SK-N-SH (cell line): ENCODE results near the gene LRP11. TPM values are rescaled to one million over a fixed set of nuclear protein-coding genes. Genes with fewer than 3 reads are reported as not detected.

Experiments
- CTCF ChIA-PET: fragments of 300-600, 350-600 bp; formaldehyde crosslinking; extraction: SDS; loops from one replicate; lab custom pipeline; 2021; lab: Yijun Ruan, JAX
- POLR2A ChIA-PET: fragments of 350-600 bp; sonication (Branson Sonifier 250); formaldehyde crosslinking; extraction: SDS; loops from one replicate; lab custom pipeline; 2020; ENCODE audit warnings: antibody characterized with exemption, inconsistent platforms; lab: Yijun Ruan, JAX
- DNase-seq: peaks from one replicate; pipeline ENCODE4 v3.0.0; 2012
- H2AFZ ChIP-seq: fragments of 200-600 bp; sonication (generic); 2 replicates; pipeline ENCODE4 v1.8.1; 2016; ENCODE audit warnings: antibody characterized with exemption, mild to moderate bottlenecking, low read depth
- H3F3A ChIP-seq: fragments of 200-600 bp; sonication (generic); replicated peaks from 2 replicates; pipeline ENCODE3; 2016; ENCODE audit warnings: antibody characterized with exemption, mild to moderate bottlenecking; ENCODE audit not compliant: insufficient read depth
- H3K27ac ChIP-seq, 2 experiments: fragments of 200-500 bp in 1 of 2; fragments of 200-600 bp in 1 of 2; sonication (Bioruptor generic) in 1 of 2; sonication (generic), shearing (Covaris generic) in 1 of 2; 2 replicates each; pipeline versions ENCODE4 v1.5.1 to v1.6.1; 2014 to 2016; ENCODE audit warnings: low read depth in 2 of 2, inconsistent platforms in 1 of 2, low read length in 1 of 2, mild to moderate bottlenecking in 1 of 2, mixed read lengths in 1 of 2
- H3K27me3 ChIP-seq: fragments of 200-600 bp; sonication (generic), shearing (Covaris generic); 2 replicates; pipeline ENCODE4 v1.6.1; 2016; ENCODE audit warnings: mixed run types; ENCODE audit not compliant: insufficient read depth
- H3K36me3 ChIP-seq, 2 experiments: fragments of 200-500 bp in 1 of 2; fragments of 200-600 bp in 1 of 2; sonication (Bioruptor generic) in 1 of 2; sonication (generic) in 1 of 2; replicated peaks in 1 of 2; 2 replicates each; pipeline versions ENCODE3 to v1.5.1; 2014 to 2016; ENCODE audit warnings: low read length in 1 of 2, mild to moderate bottlenecking in 1 of 2; ENCODE audit not compliant: insufficient read depth in 2 of 2, control insufficient read depth in 1 of 2
- H3K4me1 ChIP-seq, 2 experiments: fragments of 200-500 bp in 1 of 2; fragments of 200-600 bp in 1 of 2; sonication (Bioruptor generic) in 1 of 2; sonication (generic), shearing (Covaris generic) in 1 of 2; 2 replicates each; pipeline versions ENCODE4 v1.5.1 to v1.6.1; 2014 to 2016; ENCODE audit warnings: low read depth in 1 of 2, low read length in 1 of 2, mixed run types in 1 of 2; ENCODE audit not compliant: insufficient read depth in 2 of 2, control insufficient read depth in 1 of 2
- H3K4me2 ChIP-seq: fragments of 200-600 bp; sonication (generic), shearing (Covaris generic); 2 replicates; pipeline ENCODE4 v1.6.1; 2017; ENCODE audit warnings: mixed run types
- H3K4me3 ChIP-seq, 2 experiments: fragments of 200-500 bp in 1 of 2; fragments of 200-600 bp in 1 of 2; sonication (Bioruptor generic) in 1 of 2; sonication (generic), shearing (Covaris generic) in 1 of 2; 2 replicates each; pipeline versions ENCODE4 v1.5.1 to v1.8.1; 2014 to 2016; ENCODE audit warnings: low read depth in 2 of 2, inconsistent platforms in 1 of 2, low read length in 1 of 2, mild to moderate bottlenecking in 1 of 2, mixed read lengths in 1 of 2, moderate library complexity in 1 of 2
- H3K79me2 ChIP-seq: fragments of 200-600 bp; sonication (generic); 2 replicates; pipeline ENCODE4 v1.8.1; 2017; ENCODE audit warnings: mild to moderate bottlenecking; ENCODE audit not compliant: insufficient read depth
- H3K9ac ChIP-seq: fragments of 200-600 bp; sonication (generic); 2 replicates; pipeline ENCODE4 v1.6.1; 2017; ENCODE audit warnings: mixed run types
- H3K9me2 ChIP-seq: fragments of 200-600 bp; sonication (generic); 2 replicates; pipeline ENCODE4 v1.6.1; 2017; ENCODE audit warnings: mixed run types
- H3K9me3 ChIP-seq: fragments of 200-600 bp; sonication (generic); 2 replicates; pipeline ENCODE4 v1.6.1; 2017; ENCODE audit warnings: mixed run types, mild to moderate bottlenecking, moderate library complexity
- H4K20me1 ChIP-seq: fragments of 200-600 bp; sonication (generic); 2 replicates; pipeline ENCODE4 v1.6.1; 2017; ENCODE audit warnings: mild to moderate bottlenecking, mixed run types; ENCODE audit not compliant: insufficient read depth
- FOXM1 ChIP-seq: IDR thresholded peaks from 2 replicates; pipeline ENCODE4 v1.4.0; 2012; ENCODE audit warnings: low read depth, mild to moderate bottlenecking
- GATA2 ChIP-seq: sonication (generic); formaldehyde crosslinking; IDR thresholded peaks from 2 replicates; pipeline ENCODE4 v1.5.0; 2020; ENCODE audit warnings: mild to moderate bottlenecking, missing genetic modification reagents
- MAX ChIP-seq: IDR thresholded peaks from 2 replicates; pipeline ENCODE4 v1.4.0; 2012; ENCODE audit warnings: low read depth
- MXI1 ChIP-seq: IDR thresholded peaks from 2 replicates; pipeline ENCODE4 v1.6.1; 2012; ENCODE audit warnings: mild to moderate bottlenecking, low read depth, low read length, improper control_type of control experiment
- NFIC ChIP-seq: IDR thresholded peaks from 2 replicates; pipeline ENCODE4 v1.4.0; 2012; ENCODE audit warnings: borderline replicate concordance
- RCOR1 ChIP-seq: fragments of 150-350 bp; IDR thresholded peaks from 2 replicates; pipeline ENCODE4 v1.6.1; 2017; ENCODE audit warnings: antibody characterized with exemption, low read length
- TAF1 ChIP-seq: IDR thresholded peaks from 2 replicates; pipeline ENCODE4 v1.6.1; 2012; ENCODE audit warnings: low read depth, mild to moderate bottlenecking, low read length, moderate library complexity, borderline replicate concordance
- TCF12 ChIP-seq: IDR thresholded peaks from 2 replicates; pipeline ENCODE4 v1.4.0; 2012
- TEAD4 ChIP-seq: IDR thresholded peaks from 2 replicates; pipeline ENCODE4 v1.4.0; 2012; ENCODE audit warnings: mild to moderate bottlenecking, borderline replicate concordance; ENCODE audit not compliant: insufficient read depth
- WGBS: methylation state at CpG from one replicate; pipeline ENCODE4 v1.1.6; 2017; ENCODE audit warnings: low lambda C conversion rate; 5-methylcytosine and 5-hydroxymethylcytosine counted together
- polyA plus RNA-seq, 3 experiments: library from polyadenylated mRNA; depleted of rRNA; stranded (reverse); fragments of >200 nt; gene quantifications; 2 replicates each; pipeline ENCODE4 v1.2.3, GENCODE V29; 2012
- TF ChIP-seq, protein P1 (sequence below): fragments of 150-350 bp; IDR thresholded peaks from 2 replicates; pipeline ENCODE4 v1.6.1; 2016; ENCODE audit warnings: mild to moderate bottlenecking, low read depth, low read length
- TF ChIP-seq, protein P2 (sequence below): fragments of 200-600 bp; sonication (generic); IDR thresholded peaks from 2 replicates; pipeline ENCODE4 v1.6.1; 2017; ENCODE audit warnings: antibody characterized with exemption, mild to moderate bottlenecking, moderate library complexity
- TF ChIP-seq, protein P3 (sequence below): fragments of 150-350 bp; IDR thresholded peaks from 2 replicates; pipeline ENCODE4 v1.6.1; 2017; ENCODE audit warnings: antibody characterized with exemption, low read length, low read depth, borderline replicate concordance

Gene LRP11
- polyA plus RNA-seq, 1 of the 3 experiments (the other 2 are of a cell fraction): 25.0 TPM

GRCh38 chr6:149889326-149889725 lies 25.2 kb upstream of the LRP11 start:
- H3K9ac ChIP-seq: no peak overlapping the region
- TF ChIP-seq TCF12 (no peak), MAX (no peak), TAF1 (no peak), MXI1 (no peak), TEAD4 (no peak), NFIC (no peak), FOXM1 (no peak)
- TF ChIP-seq, protein P1, sequence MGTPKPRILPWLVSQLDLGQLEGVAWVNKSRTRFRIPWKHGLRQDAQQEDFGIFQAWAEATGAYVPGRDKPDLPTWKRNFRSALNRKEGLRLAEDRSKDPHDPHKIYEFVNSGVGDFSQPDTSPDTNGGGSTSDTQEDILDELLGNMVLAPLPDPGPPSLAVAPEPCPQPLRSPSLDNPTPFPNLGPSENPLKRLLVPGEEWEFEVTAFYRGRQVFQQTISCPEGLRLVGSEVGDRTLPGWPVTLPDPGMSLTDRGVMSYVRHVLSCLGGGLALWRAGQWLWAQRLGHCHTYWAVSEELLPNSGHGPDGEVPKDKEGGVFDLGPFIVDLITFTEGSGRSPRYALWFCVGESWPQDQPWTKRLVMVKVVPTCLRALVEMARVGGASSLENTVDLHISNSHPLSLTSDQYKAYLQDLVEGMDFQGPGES: no peak
- TF ChIP-seq, protein P2, sequence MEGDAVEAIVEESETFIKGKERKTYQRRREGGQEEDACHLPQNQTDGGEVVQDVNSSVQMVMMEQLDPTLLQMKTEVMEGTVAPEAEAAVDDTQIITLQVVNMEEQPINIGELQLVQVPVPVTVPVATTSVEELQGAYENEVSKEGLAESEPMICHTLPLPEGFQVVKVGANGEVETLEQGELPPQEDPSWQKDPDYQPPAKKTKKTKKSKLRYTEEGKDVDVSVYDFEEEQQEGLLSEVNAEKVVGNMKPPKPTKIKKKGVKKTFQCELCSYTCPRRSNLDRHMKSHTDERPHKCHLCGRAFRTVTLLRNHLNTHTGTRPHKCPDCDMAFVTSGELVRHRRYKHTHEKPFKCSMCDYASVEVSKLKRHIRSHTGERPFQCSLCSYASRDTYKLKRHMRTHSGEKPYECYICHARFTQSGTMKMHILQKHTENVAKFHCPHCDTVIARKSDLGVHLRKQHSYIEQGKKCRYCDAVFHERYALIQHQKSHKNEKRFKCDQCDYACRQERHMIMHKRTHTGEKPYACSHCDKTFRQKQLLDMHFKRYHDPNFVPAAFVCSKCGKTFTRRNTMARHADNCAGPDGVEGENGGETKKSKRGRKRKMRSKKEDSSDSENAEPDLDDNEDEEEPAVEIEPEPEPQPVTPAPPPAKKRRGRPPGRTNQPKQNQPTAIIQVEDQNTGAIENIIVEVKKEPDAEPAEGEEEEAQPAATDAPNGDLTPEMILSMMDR: no peak
- 54% methylated on average over 7 of the region's 7 CpGs for WGBS
- H3K36me3 ChIP-seq: no peaks in the 10 kb centered on the region
- H3K9me3 ChIP-seq: no peaks in the 10 kb centered on the region
- DNase-seq: no peak
- no peak overlapping the region for H2AFZ ChIP-seq
- no peak overlapping the region for H3K4me3 ChIP-seq
- no peaks in the 10 kb centered on the region for H3K4me1 ChIP-seq
- no peaks in the 10 kb centered on the region for H4K20me1 ChIP-seq
- no peak overlapping the region for H3K27ac ChIP-seq
- CTCF ChIA-PET: interaction anchor here (1.0 kb wide), 1 partner anchor 23 kb away, joined by 3 read pairs; no protein-coding TSS in a partner anchor
- POLR2A ChIA-PET: no interaction called here
- no peaks in the 10 kb centered on the region for H3K79me2 ChIP-seq
- no peaks in the 10 kb centered on the region for H3K27me3 ChIP-seq
- H3F3A ChIP-seq: no peaks in the 10 kb centered on the region
- H3K9me2 ChIP-seq: no peaks in the 10 kb centered on the region
- H3K4me2 ChIP-seq: no peak overlapping the region

DNA sequence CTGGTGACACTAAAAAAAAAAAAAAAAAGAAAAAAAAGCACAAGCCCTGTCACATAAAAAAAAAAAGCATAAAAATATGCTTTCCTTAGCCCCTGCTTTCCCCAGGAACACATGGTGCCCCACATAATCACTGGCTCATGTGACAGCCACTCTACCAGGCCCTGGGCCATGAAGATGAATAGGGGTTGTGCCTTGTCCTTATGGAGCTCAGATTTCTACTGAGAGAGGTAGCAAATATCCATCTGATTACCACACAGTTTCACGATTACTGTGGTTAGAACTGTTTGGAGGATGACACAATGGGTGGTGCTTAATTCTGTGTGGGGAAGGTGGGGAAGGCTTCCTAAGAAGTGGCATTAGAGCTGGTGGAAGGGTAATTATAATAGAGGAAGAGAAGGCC lies 24.5 kb upstream of the LRP11 start:
- no peaks in the 10 kb centered on the region for H4K20me1 ChIP-seq
- H3K27me3 ChIP-seq: no peaks in the 10 kb centered on the region
- H3K79me2 ChIP-seq: no peaks in the 10 kb centered on the region
- CTCF ChIA-PET: interaction anchor here (1.0 kb wide), 1 partner anchor 24 kb away, joined by 3 read pairs; no protein-coding TSS in a partner anchor
- no peak for DNase-seq
- H3K9ac ChIP-seq: no peak overlapping the region
- no peak for TF ChIP-seq RCOR1
- no peak for TF ChIP-seq GATA2
- TF ChIP-seq NFIC: no peak
- TF ChIP-seq, protein P3, sequence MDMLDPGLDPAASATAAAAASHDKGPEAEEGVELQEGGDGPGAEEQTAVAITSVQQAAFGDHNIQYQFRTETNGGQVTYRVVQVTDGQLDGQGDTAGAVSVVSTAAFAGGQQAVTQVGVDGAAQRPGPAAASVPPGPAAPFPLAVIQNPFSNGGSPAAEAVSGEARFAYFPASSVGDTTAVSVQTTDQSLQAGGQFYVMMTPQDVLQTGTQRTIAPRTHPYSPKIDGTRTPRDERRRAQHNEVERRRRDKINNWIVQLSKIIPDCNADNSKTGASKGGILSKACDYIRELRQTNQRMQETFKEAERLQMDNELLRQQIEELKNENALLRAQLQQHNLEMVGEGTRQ: no peak
- no peak overlapping the region for H3K27ac ChIP-seq
- H3K4me3 ChIP-seq: no peak overlapping the region
- WGBS: 25% methylated on average over 1 of the region's 1 CpG
- no peaks in the 10 kb centered on the region for H3K9me2 ChIP-seq
- no peaks in the 10 kb centered on the region for H3K9me3 ChIP-seq
- H3F3A ChIP-seq: no peaks in the 10 kb centered on the region
- no peak overlapping the region for H3K4me2 ChIP-seq
- H3K4me1 ChIP-seq: no peaks in the 10 kb centered on the region
- H2AFZ ChIP-seq: no peak overlapping the region
- H3K36me3 ChIP-seq: no peaks in the 10 kb centered on the region
- POLR2A ChIA-PET: no interaction called here
